NK-92 (cell line): Measurements from ENCODE around the gene VASH1.

Source experiments
- DNase-seq: peaks from one replicate; lab custom pipeline; 2025; ENCODE audit not compliant: unreplicated experiment; lab: John Stamatoyannopoulos, UW

VASH1 gene

GRCh38 chr14:76770521-76771436 lies 9.5 kb downstream of the VASH1 start:
- no peak for DNase-seq

- DNase-seq = no peak
These were observed 10.2 kb downstream of the VASH1 start for GRCh38 chr14:76771437-76771980.

GRCh38 chr14:76772300-76773187 lies 11.3 kb downstream of the VASH1 start:
- DNase-seq = no peak

GRCh38 chr14:76773188-76773885 lies 12.1 kb downstream of the VASH1 start:
- no peak for DNase-seq

GRCh38 chr14:76773956-76774820 lies 12.9 kb downstream of the VASH1 start:
- DNase-seq = no peak

- no peak for DNase-seq
These were observed 13.8 kb downstream of the VASH1 start for GRCh38 chr14:76774821-76775694.

- DNase-seq = no peak
These were observed 14.6 kb downstream of the VASH1 start for GRCh38 chr14:76775695-76776427.

GRCh38 chr14:76776428-76777251 lies 15.4 kb downstream of the VASH1 start:
- no peak for DNase-seq

GRCh38 chr14:76777721-76778120 lies 16.5 kb downstream of the VASH1 start:
- no peak for DNase-seq

GRCh38 chr14:76778546-76779215 lies 17.4 kb downstream of the VASH1 start:
- no peak for DNase-seq

- DNase-seq = no peak
These were observed 18.2 kb downstream of the VASH1 start for GRCh38 chr14:76779221-76780057.

- DNase-seq = no peak
These were observed 18.7 kb downstream of the VASH1 start for GRCh38 chr14:76780058-76780345.

- no peak for DNase-seq
These were observed 19.1 kb downstream of the VASH1 start for GRCh38 chr14:76780360-76780759.

GRCh38 chr14:76780875-76781647 lies 19.8 kb downstream of the VASH1 start:
- DNase-seq = no peak

GRCh38 chr14:76781648-76782051 lies 20.4 kb downstream of the VASH1 start:
- DNase-seq = no peak
